Measurements from ENCODE around the gene ATP1A3. TPM values are rescaled to one million over a fixed set of nuclear protein-coding genes. Genes with fewer than 3 reads are reported as not detected.

ATP1A3 gene
- total RNA-seq, 1 experiment from 2014 or later, result not detected

- Mint-ChIP-seq H3K4me3 (ENCODE audit: unreplicated experiment) (no peak overlapping the region), H3K4me1 (ENCODE audit: insufficient read depth, unreplicated experiment) (peaks cover 5% of the 10 kb centered on the region), H3K27ac (ENCODE audit: low read depth, unreplicated experiment) (no peak overlapping the region), H3K27me3 (ENCODE audit: insufficient read depth, unreplicated experiment) (peaks cover 31% of the 10 kb centered on the region), H3K9me3 (ENCODE audit: unreplicated experiment) (no peaks in the 10 kb centered on the region), H3K36me3 (ENCODE audit: insufficient read depth, unreplicated experiment) (no peaks in the 10 kb centered on the region)
- intact Hi-C loops (cut with micrococcal nuclease), result no loop called here
- ChIA-PET CTCF (no interaction called here), POLR2A (no interaction called here)
- no TSS peak for BruUV-seq (replicated peaks)
- no peak for DNase-seq (ENCODE audit: unreplicated experiment)
- no peak for TF ChIP-seq CTCF (IDR thresholded peaks at IDR 0.05; ENCODE audit: unreplicated experiment)
These were observed 73.9 kb downstream of the ATP1A3 start for GRCh38 chr19:41919948-41920712.

- H3K4me1 Mint-ChIP-seq (ENCODE audit: insufficient read depth, unreplicated experiment), result peaks cover 5% of the 10 kb centered on the region
- peaks cover 30% of the 10 kb centered on the region for H3K27me3 Mint-ChIP-seq (ENCODE audit: insufficient read depth, unreplicated experiment)
- no peaks in the 10 kb centered on the region for H3K9me3 Mint-ChIP-seq (ENCODE audit: unreplicated experiment)
- ChIA-PET POLR2A (interaction anchor here (1.2 kb wide), 1 partner anchor 12 kb away, joined by 4 read pairs; no protein-coding TSS in a partner anchor), CTCF (interaction anchor here (0.9 kb wide), 1 partner anchor 32 kb away, joined by 3 read pairs; no protein-coding TSS in a partner anchor)
- no peak for TF ChIP-seq CTCF (IDR thresholded peaks at IDR 0.05; ENCODE audit: unreplicated experiment)
- BruUV-seq (replicated peaks), result no TSS peak
- no peak overlapping the region for H3K27ac Mint-ChIP-seq (ENCODE audit: low read depth, unreplicated experiment)
- H3K4me3 Mint-ChIP-seq (ENCODE audit: unreplicated experiment), result no peak overlapping the region
- no peaks in the 10 kb centered on the region for H3K36me3 Mint-ChIP-seq (ENCODE audit: insufficient read depth, unreplicated experiment)
- intact Hi-C loops (cut with micrococcal nuclease), result no loop called here
- DNase-seq (ENCODE audit: unreplicated experiment), result no peak
These were observed 75.3 kb downstream of the ATP1A3 start for GRCh38 chr19:41918653-41919244.

DNA sequence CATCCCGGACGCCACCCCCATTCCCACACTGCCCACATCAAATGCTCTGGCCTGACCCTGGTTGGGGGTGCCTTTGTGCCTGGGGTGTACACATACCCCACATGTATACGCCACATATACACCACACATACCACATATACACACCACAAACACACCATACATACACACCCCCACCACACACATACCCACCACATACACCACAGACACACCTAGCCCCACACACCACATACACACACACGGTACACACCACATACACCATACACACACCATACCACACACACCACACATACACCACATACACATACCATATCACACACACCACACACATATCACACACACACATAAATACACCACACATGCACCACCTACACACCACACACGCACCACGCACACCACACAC lies 75.9 kb downstream of the ATP1A3 start:
- ChIA-PET CTCF (no interaction called here), POLR2A (no interaction called here)
- H3K27ac Mint-ChIP-seq (ENCODE audit: low read depth, unreplicated experiment), result no peak overlapping the region
- H3K9me3 Mint-ChIP-seq (ENCODE audit: unreplicated experiment), result no peaks in the 10 kb centered on the region
- peaks cover under 1% of the 10 kb centered on the region for H3K4me1 Mint-ChIP-seq (ENCODE audit: insufficient read depth, unreplicated experiment)
- intact Hi-C loops (cut with micrococcal nuclease), result no loop called here
- no peaks in the 10 kb centered on the region for H3K36me3 Mint-ChIP-seq (ENCODE audit: insufficient read depth, unreplicated experiment)
- no TSS peak for BruUV-seq (replicated peaks)
- no peak overlapping the region for H3K4me3 Mint-ChIP-seq (ENCODE audit: unreplicated experiment)
- no peak for DNase-seq (ENCODE audit: unreplicated experiment)
- no peak for TF ChIP-seq CTCF (IDR thresholded peaks at IDR 0.05; ENCODE audit: unreplicated experiment)
- H3K27me3 Mint-ChIP-seq (ENCODE audit: insufficient read depth, unreplicated experiment), result peaks cover 23% of the 10 kb centered on the region

- CTCF ChIA-PET, result no interaction called here
- no TSS peak for BruUV-seq (replicated peaks)
- Mint-ChIP-seq H3K9me3 (ENCODE audit: unreplicated experiment) (no peaks in the 10 kb centered on the region), H3K27ac (ENCODE audit: low read depth, unreplicated experiment) (no peak overlapping the region), H3K4me3 (ENCODE audit: unreplicated experiment) (no peak overlapping the region), H3K36me3 (ENCODE audit: insufficient read depth, unreplicated experiment) (no peaks in the 10 kb centered on the region), H3K4me1 (ENCODE audit: insufficient read depth, unreplicated experiment) (no peaks in the 10 kb centered on the region), H3K27me3 (ENCODE audit: insufficient read depth, unreplicated experiment) (peaks cover 19% of the 10 kb centered on the region)
- POLR2A ChIA-PET, result no interaction called here
- TF ChIP-seq CTCF (IDR thresholded peaks at IDR 0.05; ENCODE audit: unreplicated experiment), result no peak
- no peak for DNase-seq (ENCODE audit: unreplicated experiment)
- intact Hi-C loops (cut with micrococcal nuclease), result no loop called here
These were observed 76.4 kb downstream of the ATP1A3 start for GRCh38 chr19:41917676-41918075.

Other genes with a start within 250 kb of the ATP1A3 start
- gene CEACAM6, start 238.7 kb downstream of the ATP1A3 start, total RNA-seq (2022), result not detected in 2 replicates
- gene CEACAM3, start 197.6 kb downstream of the ATP1A3 start, total RNA-seq (2022), result not detected in 2 replicates
- not detected in 2 replicates for gene LYPD4, start 149.5 kb downstream of the ATP1A3 start, total RNA-seq (2022)
- not detected in 2 replicates for gene DMRTC2, start 149.2 kb downstream of the ATP1A3 start, total RNA-seq (2022)
- 3,060 and 3,357 TPM in 2 replicates for gene RPS19, start 134.0 kb downstream of the ATP1A3 start, total RNA-seq (2022)
- gene CD79A, start 117.0 kb downstream of the ATP1A3 start, total RNA-seq (2022), result not detected in 2 replicates
- 106 and 108 TPM in 2 replicates for gene ARHGEF1, start 111.0 kb downstream of the ATP1A3 start, total RNA-seq (2022)
- gene ERFL, start 65.8 kb downstream of the ATP1A3 start, total RNA-seq (2022), result 0.34 TPM in 1 of 2 replicates, not detected in the other
- 75.4 and 104 TPM in 2 replicates for gene RABAC1, start 34.9 kb downstream of the ATP1A3 start, total RNA-seq (2022)
- gene GRIK5, start 76.0 kb upstream of the ATP1A3 start, total RNA-seq (2022), result 1.6 and 1.8 TPM in 2 replicates
- 12.2 and 13.5 TPM in 2 replicates for gene ZNF574, start 81.9 kb upstream of the ATP1A3 start, total RNA-seq (2022)
- gene POU2F2, start 138.2 kb upstream of the ATP1A3 start, total RNA-seq (2022), result 0.49 and 0.70 TPM in 2 replicates
- gene DEDD2, start 223.4 kb upstream of the ATP1A3 start, total RNA-seq (2022), result 28.5 and 31.2 TPM in 2 replicates
- gene ZNF526, start 226.1 kb upstream of the ATP1A3 start, total RNA-seq (2022), result 11.5 and 12.3 TPM in 2 replicates
- 53.5 and 54.5 TPM in 2 replicates for gene GSK3A, start 248.4 kb upstream of the ATP1A3 start, total RNA-seq (2022)

Measured in MCF 10A (cell line).